D721Med (cell line): ENCODE measurements around the gene PLG.
"Not testable (repeated sequence)": the region's sequence is repeated elsewhere in the genome, so short reads cannot be mapped to it uniquely, and the experiment has no call there.

ENCODE experiments used
- DNase-seq: peaks from one replicate; pipeline ENCODE4 v3.0.0; 2011; ENCODE audit warnings: low spot score; ENCODE audit not compliant: insufficient read length
- FAIRE-seq: peaks from 2 replicates; lab custom pipeline; 2011; peaks lifted over from hg19 to GRCh38; lab: Jason Lieb, UNC
- TF ChIP-seq, protein P1 (sequence below): IDR thresholded peaks from 2 replicates; pipeline ENCODE4 v1.5.1; 2012; ENCODE audit warnings: mild to moderate bottlenecking, control low read depth; ENCODE audit not compliant: insufficient read depth; ENCODE audit errors: missing control alignments

Gene PLG

DNA sequence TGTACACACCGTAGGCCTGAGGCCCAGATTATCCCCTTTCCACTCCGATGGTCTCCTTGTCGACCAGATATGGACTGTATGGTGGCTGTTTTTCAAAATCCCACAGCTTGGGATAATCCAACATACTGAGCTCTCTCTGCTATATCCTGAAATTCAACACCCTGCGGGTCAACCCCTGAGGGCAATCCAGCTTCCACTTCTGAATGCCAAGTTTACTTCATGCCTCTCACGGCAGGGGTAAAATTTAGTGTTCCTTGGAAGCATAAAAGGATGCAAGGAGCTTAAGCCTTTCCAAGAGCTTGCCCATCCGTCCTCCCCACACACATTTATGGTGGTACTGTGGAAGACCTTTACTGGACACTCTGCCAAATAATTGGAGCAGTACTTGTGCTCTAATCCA, 90.7 kb downstream of the PLG start:
- FAIRE-seq (no peak), DNase-seq (no peak)
- TF ChIP-seq, protein P1, sequence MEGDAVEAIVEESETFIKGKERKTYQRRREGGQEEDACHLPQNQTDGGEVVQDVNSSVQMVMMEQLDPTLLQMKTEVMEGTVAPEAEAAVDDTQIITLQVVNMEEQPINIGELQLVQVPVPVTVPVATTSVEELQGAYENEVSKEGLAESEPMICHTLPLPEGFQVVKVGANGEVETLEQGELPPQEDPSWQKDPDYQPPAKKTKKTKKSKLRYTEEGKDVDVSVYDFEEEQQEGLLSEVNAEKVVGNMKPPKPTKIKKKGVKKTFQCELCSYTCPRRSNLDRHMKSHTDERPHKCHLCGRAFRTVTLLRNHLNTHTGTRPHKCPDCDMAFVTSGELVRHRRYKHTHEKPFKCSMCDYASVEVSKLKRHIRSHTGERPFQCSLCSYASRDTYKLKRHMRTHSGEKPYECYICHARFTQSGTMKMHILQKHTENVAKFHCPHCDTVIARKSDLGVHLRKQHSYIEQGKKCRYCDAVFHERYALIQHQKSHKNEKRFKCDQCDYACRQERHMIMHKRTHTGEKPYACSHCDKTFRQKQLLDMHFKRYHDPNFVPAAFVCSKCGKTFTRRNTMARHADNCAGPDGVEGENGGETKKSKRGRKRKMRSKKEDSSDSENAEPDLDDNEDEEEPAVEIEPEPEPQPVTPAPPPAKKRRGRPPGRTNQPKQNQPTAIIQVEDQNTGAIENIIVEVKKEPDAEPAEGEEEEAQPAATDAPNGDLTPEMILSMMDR: no peak

DNA sequence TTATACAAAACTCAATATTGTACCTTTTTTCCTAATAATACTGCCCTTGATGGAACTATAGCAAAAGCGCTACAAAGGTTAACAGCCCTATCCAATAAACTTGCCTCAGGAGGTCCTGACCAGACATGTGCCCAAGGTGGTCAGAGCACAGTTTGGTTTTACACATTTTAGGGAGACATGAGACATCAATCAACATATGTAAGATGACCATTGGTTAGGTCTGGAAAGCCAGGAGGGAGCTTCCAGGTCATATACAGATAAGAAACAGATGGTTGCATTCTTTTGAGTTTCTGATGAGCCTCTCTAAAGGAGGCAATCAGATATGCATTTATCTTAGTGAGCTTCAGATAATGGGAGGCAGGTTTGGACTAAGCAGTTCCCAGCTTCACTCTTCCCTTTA, 91.6 kb downstream of the PLG start:
- FAIRE-seq (no peak), DNase-seq (no peak)
- TF ChIP-seq, protein P1: no peak

DNA sequence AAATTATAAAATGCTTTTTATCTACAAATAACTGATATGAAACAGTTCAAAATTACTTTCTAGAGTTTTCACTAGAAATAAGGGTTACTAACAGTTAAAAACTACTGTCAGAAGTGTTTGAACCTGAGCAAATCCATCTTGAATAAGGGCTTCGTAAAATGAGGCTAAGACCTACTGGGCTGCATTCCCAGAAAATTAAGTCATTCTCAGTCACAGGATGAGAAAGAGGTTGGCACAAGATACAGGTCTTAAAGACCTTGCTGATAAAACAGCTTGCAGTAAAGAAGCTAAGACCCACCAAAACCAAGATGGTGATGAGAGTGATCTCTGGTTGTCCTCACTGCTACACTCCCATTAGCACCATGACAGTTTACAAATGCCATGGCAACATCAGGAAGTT, 93.7 kb downstream of the PLG start:
- no peak for DNase-seq
- no peak for FAIRE-seq
- TF ChIP-seq, protein P1: no peak

DNA sequence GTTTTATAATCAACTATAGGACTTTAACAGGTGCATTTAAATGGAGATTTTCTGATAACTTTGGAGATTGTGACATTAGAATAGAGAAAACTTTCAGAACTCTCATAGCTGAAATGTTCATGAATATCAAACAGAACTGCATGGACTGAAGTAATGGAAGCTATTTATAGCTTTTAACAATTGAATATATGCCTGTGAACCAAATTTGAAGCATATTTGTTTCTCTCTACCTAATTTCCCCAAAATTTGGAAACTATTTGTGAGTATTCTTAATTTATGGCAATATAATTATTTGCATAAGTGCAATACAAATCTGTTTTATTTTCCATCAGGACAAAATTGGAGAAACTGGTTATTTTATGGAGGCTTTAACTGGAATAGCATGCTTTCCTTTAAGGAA, 96.6 kb downstream of the PLG start:
- no peak for FAIRE-seq
- TF ChIP-seq, protein P1: no peak
- DNase-seq: no peak

DNA sequence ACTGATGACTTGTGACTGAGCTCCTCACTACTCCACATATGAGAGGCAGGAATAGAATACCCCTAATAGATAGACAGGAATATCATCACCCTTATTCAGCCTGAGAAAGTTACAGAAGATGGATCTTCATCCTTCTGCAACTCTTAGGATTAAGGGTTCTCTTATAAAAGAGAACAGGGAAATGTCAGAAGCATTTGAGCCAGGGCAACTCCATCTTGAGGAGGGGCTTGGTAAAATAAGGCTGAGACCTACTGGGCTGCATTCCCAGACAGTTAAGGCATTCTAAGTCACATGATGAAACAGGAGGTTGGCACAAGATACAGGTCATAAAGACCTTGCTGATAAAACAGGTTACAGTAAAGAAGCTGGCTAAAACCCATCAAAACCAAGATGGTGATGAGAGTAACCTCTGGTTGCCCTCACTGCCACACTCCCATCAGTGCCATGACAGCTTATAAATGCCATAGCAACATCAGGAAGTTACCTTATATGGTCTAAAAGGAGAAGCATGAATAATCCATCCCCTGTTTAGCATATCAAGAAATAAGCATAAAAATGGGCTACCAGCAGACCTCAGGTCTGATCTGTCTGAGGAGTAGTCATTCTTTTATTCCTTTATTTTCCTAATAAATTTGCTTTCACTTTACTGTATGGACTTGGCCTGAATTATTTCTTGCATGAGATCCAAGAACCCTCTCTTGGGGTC, 97.9 kb downstream of the PLG start:
- FAIRE-seq: no peak
- TF ChIP-seq, protein P1: no peak
- no peak for DNase-seq

DNA sequence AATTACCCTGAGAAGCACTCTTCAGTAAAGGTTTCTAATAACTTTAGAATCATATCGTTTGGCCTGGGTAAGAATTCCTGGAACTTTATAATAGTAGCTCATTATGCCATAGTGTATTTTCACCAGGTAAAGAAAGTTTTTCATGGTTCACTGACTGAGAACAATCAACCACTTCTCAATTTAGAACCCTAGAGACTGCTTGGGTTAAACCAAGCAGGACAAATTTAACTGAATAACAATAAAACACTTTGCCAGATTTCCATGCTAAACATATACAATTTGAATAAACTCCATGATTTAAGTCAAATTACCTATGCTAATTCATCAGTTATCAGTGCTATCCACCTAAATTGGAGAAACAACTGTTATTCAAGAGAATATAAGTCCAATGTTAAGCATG, 99.4 kb downstream of the PLG start:
- TF ChIP-seq, protein P1: no peak
- DNase-seq: no peak
- no peak for FAIRE-seq

DNA sequence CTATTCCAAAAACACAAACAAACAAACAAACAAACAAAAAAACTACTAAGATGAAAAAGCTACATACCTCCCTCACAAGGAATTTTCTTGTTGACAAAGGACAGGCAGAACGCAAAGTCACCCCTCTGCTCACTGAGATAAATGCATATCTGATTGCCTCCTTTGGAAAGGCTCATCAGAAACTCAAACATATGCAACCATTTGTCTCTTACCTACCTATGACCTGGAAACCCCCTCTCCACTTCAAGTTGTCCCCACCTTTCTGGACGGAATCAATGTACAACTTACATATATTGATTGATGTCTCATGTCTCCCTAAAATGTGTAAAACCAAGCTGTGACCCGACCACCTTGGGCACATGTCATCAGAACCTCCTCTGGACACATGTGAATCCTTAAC, 100.0 kb downstream of the PLG start:
- FAIRE-seq, DNase-seq: not testable (repeated sequence)
